IMR-90 (cell line): ENCODE data around the gene RIMS1. TPM values are rescaled to one million over a fixed set of nuclear protein-coding genes. Genes with fewer than 3 reads are reported as not detected.

Experiments
- ATAC-seq: fragments of 200-7000 bp; cut with Tn5 transposase; 2 replicates; pipeline ENCODE4 v1.9.1; 2020; ENCODE audit warnings: low read depth, mild to moderate bottlenecking, moderate library complexity
- BruUV-seq: library from RNA; stranded (reverse); fragments of 400-500 nt; replicated peaks from 2 replicates; lab custom pipeline; 2021; lab: Mats Ljungman, UMichigan
- CTCF ChIA-PET: fragments of 300-600 bp; formaldehyde crosslinking; extraction: SDS; loops from one replicate; lab custom pipeline; 2021; ENCODE audit warnings: antibody characterized with exemption; lab: Yijun Ruan, JAX
- POLR2A ChIA-PET: fragments of 300-600 bp; sonication (Branson Sonifier 250); formaldehyde crosslinking; loops from one replicate; lab custom pipeline; 2022; ENCODE audit warnings: antibody characterized with exemption; ENCODE audit not compliant: unreplicated experiment; lab: Charles Lee
- DNase-seq: peaks from one replicate; pipeline ENCODE4 v3.0.0; 2013
- H2AFZ ChIP-seq: replicated peaks from 2 replicates; pipeline ENCODE3; 2013; ENCODE audit warnings: low read length, mild to moderate bottlenecking; ENCODE audit not compliant: poor library complexity
- H2AK5ac ChIP-seq: 2 replicates; pipeline ENCODE4 v1.6.1; 2013; ENCODE audit warnings: low read depth, low read length, inconsistent platforms
- H2AK9ac ChIP-seq: replicated peaks from 2 replicates; pipeline ENCODE3; 2013; ENCODE audit warnings: mild to moderate bottlenecking, low read depth, low read length, moderate library complexity; ENCODE audit not compliant: poor library complexity
- H2BK120ac ChIP-seq: 2 replicates; pipeline ENCODE4 v1.6.1; 2013; ENCODE audit warnings: low read depth, low read length, inconsistent platforms
- H2BK15ac ChIP-seq: 3 replicates; pipeline ENCODE4 v1.6.1; 2013; ENCODE audit warnings: low read depth, low read length, inconsistent platforms
- H2BK20ac ChIP-seq: 2 replicates; pipeline ENCODE4 v1.6.1; 2013; ENCODE audit warnings: low read depth, mild to moderate bottlenecking, inconsistent platforms, low read length, moderate library complexity
- H2BK5ac ChIP-seq: 2 replicates; pipeline ENCODE4 v1.6.1; 2013; ENCODE audit warnings: mild to moderate bottlenecking, low read depth, low read length, inconsistent platforms; ENCODE audit not compliant: poor library complexity, severe bottlenecking
- H3K14ac ChIP-seq: replicated peaks from 2 replicates; pipeline ENCODE4 v1.6.1; 2013; ENCODE audit warnings: low read depth, low read length, inconsistent platforms
- H3K18ac ChIP-seq: 2 replicates; pipeline ENCODE4 v1.6.1; 2013; ENCODE audit warnings: low read depth, low read length, control low read depth
- H3K23ac ChIP-seq: 2 replicates; pipeline ENCODE4 v1.6.1; 2013; ENCODE audit warnings: low read depth, low read length, inconsistent platforms
- H3K27ac ChIP-seq: 2 replicates; pipeline ENCODE4 v1.5.1; 2013; ENCODE audit warnings: mild to moderate bottlenecking, control low read depth, low read length; ENCODE audit not compliant: insufficient read depth
- H3K27me3 ChIP-seq: 2 replicates; pipeline ENCODE4 v1.6.1; 2013; ENCODE audit warnings: low read length; ENCODE audit not compliant: control insufficient read depth, insufficient read depth
- H3K36me3 ChIP-seq: 2 replicates; pipeline ENCODE4 v1.6.1; 2013; ENCODE audit warnings: low read length, mixed read lengths; ENCODE audit not compliant: control insufficient read depth, insufficient read depth
- H3K4ac ChIP-seq: 2 replicates; pipeline ENCODE4 v1.6.1; 2013; ENCODE audit warnings: low read depth, low read length, inconsistent platforms
- H3K4me1 ChIP-seq: 2 replicates; pipeline ENCODE4 v1.6.1; 2013; ENCODE audit warnings: low read length, mixed read lengths; ENCODE audit not compliant: control insufficient read depth, insufficient read depth
- H3K4me2 ChIP-seq: 2 replicates; pipeline ENCODE4 v1.6.1; 2013; ENCODE audit warnings: low read depth, mild to moderate bottlenecking, control low read depth, low read length, moderate library complexity
- H3K4me3 ChIP-seq: 2 replicates; pipeline ENCODE4 v1.5.1; 2013; ENCODE audit warnings: low read depth, mild to moderate bottlenecking, control low read depth, low read length, moderate library complexity; ENCODE audit not compliant: insufficient read depth
- H3K56ac ChIP-seq: 2 replicates; pipeline ENCODE4 v1.6.1; 2013; ENCODE audit warnings: low read length, inconsistent platforms; ENCODE audit not compliant: insufficient read depth; ENCODE audit errors: extremely low read depth
- H3K79me1 ChIP-seq, 2 experiments: 2 replicates each; pipeline ENCODE4 v1.6.1; 2013; ENCODE audit warnings: low read length in 2 of 2, inconsistent platforms in 1 of 2, low read depth in 1 of 2
- H3K9ac ChIP-seq: 2 replicates; pipeline ENCODE4 v1.6.1; 2013; ENCODE audit warnings: low read depth, low read length, control low read depth
- H3K9me1 ChIP-seq: 2 replicates; pipeline ENCODE4 v1.6.1; 2013; ENCODE audit warnings: low read length, inconsistent platforms; ENCODE audit not compliant: insufficient read depth
- H3K9me3 ChIP-seq: 2 replicates; pipeline ENCODE4 v1.6.1; 2013; ENCODE audit warnings: low read length; ENCODE audit not compliant: control insufficient read depth, insufficient read depth
- H4K20me1 ChIP-seq: 2 replicates; pipeline ENCODE4 v1.6.1; 2013; ENCODE audit warnings: low read length, inconsistent platforms; ENCODE audit not compliant: insufficient read depth
- H4K5ac ChIP-seq: 2 replicates; pipeline ENCODE4 v1.6.1; 2013; ENCODE audit warnings: mild to moderate bottlenecking, low read depth, low read length, control low read depth
- H4K8ac ChIP-seq, 2 experiments: 2 replicates each; pipeline ENCODE4 v1.6.1; 2013; ENCODE audit warnings: low read depth in 2 of 2, low read length in 2 of 2, control low read depth in 1 of 2, inconsistent platforms in 1 of 2
- H4K91ac ChIP-seq: 2 replicates; pipeline ENCODE4 v1.6.1; 2013; ENCODE audit warnings: low read depth, low read length, inconsistent platforms; ENCODE audit not compliant: insufficient read depth
- BHLHE40 ChIP-seq: fragments of 150-350 bp; IDR thresholded peaks from 2 replicates; pipeline ENCODE4 v1.6.1; 2016; ENCODE audit warnings: mild to moderate bottlenecking, low read depth, low read length
- CEBPB ChIP-seq: IDR thresholded peaks from 2 replicates; pipeline ENCODE4 v1.6.1; 2012; ENCODE audit warnings: low read depth, low read length, improper control_type of control experiment
- CHD1 ChIP-seq: IDR thresholded peaks from 2 replicates; pipeline ENCODE4 v1.6.1; 2012; ENCODE audit warnings: low read depth, low read length, improper control_type of control experiment
- CTCF ChIP-seq: conservative IDR thresholded peaks from 2 replicates; pipeline ENCODE4 v1.5.1; 2012; ENCODE audit warnings: mild to moderate bottlenecking, low read depth, low read length, improper control_type of control experiment
- ELK1 ChIP-seq: fragments of 150-350 bp; IDR thresholded peaks from 2 replicates; pipeline ENCODE4 v1.6.1; 2016; ENCODE audit warnings: low read depth, mild to moderate bottlenecking, low read length, moderate library complexity, borderline replicate concordance
- FOS ChIP-seq: fragments of 150-350 bp; IDR thresholded peaks from 2 replicates; pipeline ENCODE4 v1.6.1; 2016; ENCODE audit warnings: low read depth, low read length
- MAFK ChIP-seq: IDR thresholded peaks from 2 replicates; pipeline ENCODE4 v1.6.1; 2012; ENCODE audit warnings: low read depth, low read length, improper control_type of control experiment
- MAZ ChIP-seq: IDR thresholded peaks from 2 replicates; pipeline ENCODE4 v1.6.1; 2012; ENCODE audit warnings: low read depth, mild to moderate bottlenecking, low read length, improper control_type of control experiment, moderate library complexity, borderline replicate concordance
- MXI1 ChIP-seq: IDR thresholded peaks from 2 replicates; pipeline ENCODE4 v1.6.1; 2012; ENCODE audit warnings: low read depth, mild to moderate bottlenecking, low read length, moderate library complexity, borderline replicate concordance
- NFE2L2 ChIP-seq: fragments of 150-350 bp; IDR thresholded peaks from 2 replicates; pipeline ENCODE4 v1.6.1; 2016; ENCODE audit warnings: low read depth, mild to moderate bottlenecking, low read length
- POLR2A ChIP-seq: IDR thresholded peaks from 2 replicates; pipeline ENCODE4 v1.6.1; 2012; ENCODE audit warnings: mild to moderate bottlenecking, low read depth, low read length
- RAD21 ChIP-seq: IDR thresholded peaks from 2 replicates; pipeline ENCODE4 v1.6.1; 2012; ENCODE audit warnings: low read length, improper control_type of control experiment
- RCOR1 ChIP-seq: IDR thresholded peaks from 2 replicates; pipeline ENCODE4 v1.6.1; 2012; ENCODE audit warnings: mild to moderate bottlenecking, low read length, improper control_type of control experiment; ENCODE audit not compliant: insufficient replicate concordance
- RFX5 ChIP-seq: IDR thresholded peaks from 2 replicates; pipeline ENCODE4 v1.8.0; 2012; ENCODE audit warnings: low read depth, mild to moderate bottlenecking, low read length, moderate library complexity
- SMC3 ChIP-seq: fragments of 150-350 bp; IDR thresholded peaks from 2 replicates; pipeline ENCODE4 v1.6.1; 2016; ENCODE audit warnings: low read depth, mild to moderate bottlenecking, antibody characterized with exemption, low read length, moderate library complexity
- USF2 ChIP-seq: fragments of 150-350 bp; IDR thresholded peaks from 2 replicates; pipeline ENCODE4 v1.6.1; 2017; ENCODE audit warnings: mild to moderate bottlenecking, antibody characterized with exemption, low read length, low read depth
- WGBS, 2 experiments: methylation state at CpG; one replicate each; pipeline versions ENCODE4 v1.1.5 to v1.1.7; 2013; ENCODE audit warnings: missing lambda C conversion rate in 2 of 2; ENCODE audit not compliant: insufficient read length in 1 of 2; ENCODE audit errors: extremely low coverage in 2 of 2; 5-methylcytosine and 5-hydroxymethylcytosine counted together
- dilution Hi-C: fragments of 300-500 bp; cut with HindIII; formaldehyde crosslinking; loops from one replicate; pipeline ENCODE4 v1.14.3; 2018; ENCODE audit warnings: low sequenced_read_pairs; ENCODE audit not compliant: unreplicated experiment
- in situ Hi-C: fragments of 300-500 bp; cut with MboI; formaldehyde crosslinking; loops from 3 replicates; pipeline ENCODE4 v1.14.3; 2019; ENCODE audit warnings: low sequenced_read_pairs, inconsistent platforms, mixed read lengths
- intact Hi-C: fragments of 100-400 bp; cut with micrococcal nuclease; formaldehyde crosslinking; loops from 2 replicates; pipeline ENCODE4 v1.10.0; 2022
- polyA plus RNA-seq, 3 experiments: library from polyadenylated mRNA; depleted of rRNA; stranded (reverse); fragments of >200 nt; gene quantifications; 2 replicates each; pipeline ENCODE4 v1.2.3, GENCODE V29; 2012; ENCODE audit warnings: low replicate concordance in 1 of 3
- total RNA-seq: library from RNA; depleted of rRNA; stranded (reverse); fragments of >200 nt; gene quantifications from 2 replicates; pipeline ENCODE4 v1.2.3, GENCODE V29; 2012

Gene RIMS1
- total and polyA plus RNA-seq, 2 of the 4 experiments (the other 2 are of a cell fraction) = 0.44 to 3.8 TPM

GRCh38 chr6:72248621-72249020 lies 362.3 kb downstream of the RIMS1 start:
- H3K4me3 ChIP-seq = no peak overlapping the region
- H2AFZ ChIP-seq = no peak overlapping the region
- no peaks in the 10 kb centered on the region for H3K9me1 ChIP-seq
- no peak overlapping the region for H2BK20ac ChIP-seq
- no peak overlapping the region; the same call in 1 of the 2 replicates for H3K23ac ChIP-seq
- H4K5ac ChIP-seq = no peak overlapping the region
- DNase-seq (peak; percentile 5), ATAC-seq (no peak)
- no peak overlapping the region for H3K4me2 ChIP-seq
- no peaks in the 10 kb centered on the region for H4K20me1 ChIP-seq
- in situ Hi-C loops (no loop called here), dilution Hi-C loops (no loop called here), intact Hi-C loops (loop anchor here (10.0 kb wide), 1 partner anchor 114 kb away; no protein-coding TSS in a partner anchor)
- H3K79me1 ChIP-seq = no peaks in the 10 kb centered on the region
- H4K91ac ChIP-seq = no peak overlapping the region
- H2BK120ac ChIP-seq = no peak overlapping the region
- no peaks in the 10 kb centered on the region for H3K36me3 ChIP-seq
- no peak for TF ChIP-seq RFX5
- no peak for TF ChIP-seq RCOR1
- no peak for TF ChIP-seq NFE2L2
- no peak for TF ChIP-seq CEBPB
- no peak for TF ChIP-seq MAZ
- TF ChIP-seq USF2 = no peak
- no peak for TF ChIP-seq POLR2A
- TF ChIP-seq BHLHE40 = no peak
- no peak for TF ChIP-seq ELK1
- no peak for TF ChIP-seq MXI1
- no peak for TF ChIP-seq FOS
- no peak for TF ChIP-seq CHD1
- no peak for TF ChIP-seq SMC3
- no peak for TF ChIP-seq MAFK
- no peak for TF ChIP-seq RAD21
- TF ChIP-seq CTCF = no peak
- H3K18ac ChIP-seq = no peak overlapping the region
- H3K14ac ChIP-seq = no peak overlapping the region
- CTCF ChIA-PET = no interaction called here
- H3K56ac ChIP-seq = no peak overlapping the region
- H3K9ac ChIP-seq = no peak overlapping the region
- H3K9me3 ChIP-seq = no peaks in the 10 kb centered on the region
- BruUV-seq = no TSS peak
- peaks cover 2% of the 10 kb centered on the region; the same call in 1 of the 2 replicates for H3K4me1 ChIP-seq
- no peak overlapping the region for H2BK5ac ChIP-seq
- no peak overlapping the region for H3K27ac ChIP-seq
- no peak overlapping the region for H3K4ac ChIP-seq
- H3K27me3 ChIP-seq = no peaks in the 10 kb centered on the region
- POLR2A ChIA-PET = no interaction called here
- no peak overlapping the region for H2AK5ac ChIP-seq
- H2AK9ac ChIP-seq = no peak overlapping the region
- WGBS, 2 experiments = no CpG with 5 or more reads among the region's 1 CpG
- no peak overlapping the region for H2BK15ac ChIP-seq
- H4K8ac ChIP-seq = no peak overlapping the region
